ENCODE measurements around the gene NARF.

- TF ChIP-seq MAZ (IDR thresholded peaks at IDR 0.05; ENCODE audit: borderline replicate concordance, low read depth, low read length), result no peak
- TF ChIP-seq KDM1A (IDR thresholded peaks at IDR 0.05; ENCODE audit: low read depth), result no peak
Observed at GRCh38 chr17:82441691-82442487, 16.7 kb upstream of the NARF start.
